ENCODE data around the gene MT1B. TPM values are rescaled to one million over a fixed set of nuclear protein-coding genes. Genes with fewer than 3 reads are reported as not detected.

Gene MT1B
- total RNA-seq, 4 donors from 2014 or later: not detected

- WGBS, 2 donors: 95 to 96% methylated on average over 1 of the region's 1 CpG
- intact Hi-C loops (cut with DNase I): no loop called here
Measured at GRCh38 chr16:56645311-56645710, 6.4 kb upstream of the MT1B start.

GRCh38 chr16:56645838-56646237 is 5.8 kb upstream of the MT1B start:
- Histone ChIP-seq H3K36me3 (no peaks in the 10 kb centered on the region), H3K27ac (no peak overlapping the region), H3K4me1 (peaks cover 7 to 17% of the 10 kb centered on the region in 2 donors), H3K4me3 (replicated peaks in 1 of 3) (no peak overlapping the region), H3K9me3 (no peaks in the 10 kb centered on the region), H3K27me3 (no peaks in the 10 kb centered on the region)
- TF ChIP-seq POLR2A (IDR thresholded peaks at IDR 0.05): no peak
- no peak for TF ChIP-seq CTCF (IDR thresholded peaks at IDR 0.05)
- 0% methylated on average over 1 of the region's 1 CpG for WGBS, 2 donors
- intact Hi-C loops (cut with DNase I): no loop called here
- no peak for DNase-seq

More at GRCh38 chr16:56645311-56645710, 6.4 kb upstream of the MT1B start:
- no peaks in the 10 kb centered on the region for H3K27me3 ChIP-seq
- no peaks in the 10 kb centered on the region for H3K9me3 ChIP-seq
- no peak overlapping the region for H3K4me3 ChIP-seq (replicated peaks in 1 of 3)
- no peak for DNase-seq
- no peaks in the 10 kb centered on the region for H3K36me3 ChIP-seq
- H3K4me1 ChIP-seq: peaks cover 7 to 17% of the 10 kb centered on the region in 2 donors
- no peak overlapping the region for H3K27ac ChIP-seq
- TF ChIP-seq POLR2A (IDR thresholded peaks at IDR 0.05) (no peak), CTCF (IDR thresholded peaks at IDR 0.05) (no peak)

- Histone ChIP-seq H3K36me3 (no peaks in the 10 kb centered on the region), H3K4me3 (replicated peaks in 1 of 3) (no peak overlapping the region), H3K9me3 (no peaks in the 10 kb centered on the region), H3K4me1 (peaks cover 7 to 15% of the 10 kb centered on the region in 2 donors), H3K27ac (no peak overlapping the region), H3K27me3 (no peaks in the 10 kb centered on the region)
- no peak for DNase-seq
- intact Hi-C loops (cut with DNase I): no loop called here
- TF ChIP-seq CTCF (IDR thresholded peaks at IDR 0.05) (no peak), POLR2A (IDR thresholded peaks at IDR 0.05) (no peak)
- WGBS, 2 donors: 48 to 63% methylated on average over 10 to 21 of the region's 33 CpGs
Measured at GRCh38 chr16:56647641-56648431, 3.9 kb upstream of the MT1B start.

- no peak overlapping the region for H3K4me3 ChIP-seq (replicated peaks in 1 of 3)
- no peak overlapping the region for H3K27ac ChIP-seq
- H3K27me3 ChIP-seq: no peaks in the 10 kb centered on the region
- intact Hi-C loops (cut with DNase I): no loop called here
- no peaks in the 10 kb centered on the region for H3K36me3 ChIP-seq
- TF ChIP-seq CTCF (IDR thresholded peaks at IDR 0.05) (no peak), POLR2A (IDR thresholded peaks at IDR 0.05) (no peak)
- 86 to 100% methylated on average over 2 of the region's 2 CpGs for WGBS, 2 donors
- no peak for DNase-seq
- H3K9me3 ChIP-seq: no peaks in the 10 kb centered on the region
- H3K4me1 ChIP-seq: peaks cover 0 to 1% of the 10 kb centered on the region in 2 donors
Measured at GRCh38 chr16:56649271-56649670, 2.4 kb upstream of the MT1B start.

- intact Hi-C loops (cut with DNase I): no loop called here
- 91 to 92% methylated on average over 3 of the region's 3 CpGs for WGBS, 2 donors
- Histone ChIP-seq H3K9me3 (no peaks in the 10 kb centered on the region), H3K4me3 (replicated peaks in 1 of 3) (no peak overlapping the region), H3K36me3 (no peaks in the 10 kb centered on the region), H3K4me1 (no peaks in the 10 kb centered on the region), H3K27ac (no peak overlapping the region), H3K27me3 (no peaks in the 10 kb centered on the region)
- DNase-seq: no peak
- no peak for TF ChIP-seq POLR2A (IDR thresholded peaks at IDR 0.05)
- TF ChIP-seq CTCF (IDR thresholded peaks at IDR 0.05): no peak
Measured at GRCh38 chr16:56649820-56650219, 1.9 kb upstream of the MT1B start.

Data from thyroid gland (tissue), 4 donors.